Adrenal gland (tissue), 12 donors: Measurements from ENCODE around the gene HBM. TPM values are rescaled to one million over a fixed set of nuclear protein-coding genes. Genes with fewer than 3 reads are reported as not detected.

ENCODE experiments used
- DNase-seq, 7 donors: peaks; one replicate each; pipeline ENCODE4 v3.0.0-alpha.2; 2019 to 2020
- H3K27ac ChIP-seq, 5 donors: fragments of 200-600 bp; sonication (generic) in 4 of 5; 1 replicate in 3 of 5; 2 replicates in 2 of 5; pipeline versions ENCODE4 v1.5.1 to v1.8.0; 2016 to 2020; ENCODE audit warnings: mild to moderate bottlenecking in 1 of 5
- H3K27me3 ChIP-seq: fragments of 200-600 bp; 2 replicates; pipeline ENCODE4 v1.8.0; 2021
- H3K36me3 ChIP-seq, 2 donors: fragments of 200-600 bp; replicated peaks in 1 of 2; 1 replicate in 1 of 2; 2 replicates in 1 of 2; pipeline versions ENCODE4 v1.5.1 to v1.8.0; 2018 to 2022
- H3K4me1 ChIP-seq, 2 donors: fragments of 200-600 bp; replicated peaks in 1 of 2; 1 replicate in 1 of 2; 2 replicates in 1 of 2; pipeline versions ENCODE4 v1.5.1 to v1.8.0; 2018 to 2021
- H3K4me3 ChIP-seq, 4 donors: fragments of 200-600 bp; sonication (generic) in 3 of 4; one replicate each; pipeline ENCODE4 v1.5.1; 2016 to 2018
- H3K9me3 ChIP-seq, 3 donors: fragments of 200-600 bp; sonication (generic) in 1 of 3; replicated peaks in 1 of 3; 1 replicate in 2 of 3; 2 replicates in 1 of 3; pipeline versions ENCODE4 v1.5.1 to v1.8.0; 2016 to 2021
- CTCF ChIP-seq, 6 experiments: fragments of 450-650 bp in 4 of 6; fragments of 200-600 bp in 2 of 6; sonication (generic) in 1 of 6; IDR thresholded peaks; 1 replicate in 5 of 6; 2 replicates in 1 of 6; pipeline versions ENCODE4 v1.5.1 to v1.8.0; 2016 to 2021; ENCODE audit warnings: antibody characterized with exemption in 6 of 6, mild to moderate bottlenecking in 2 of 6, moderate library complexity in 1 of 6
- POLR2A ChIP-seq, 2 donors: fragments of 450-650 bp; IDR thresholded peaks; one replicate each; pipeline ENCODE4 v1.6.1; 2017; ENCODE audit warnings: antibody characterized with exemption in 2 of 2, mild to moderate bottlenecking in 2 of 2, moderate library complexity in 1 of 2
- WGBS, 4 donors: extraction: QIAGEN DNeasy Blood & Tissue Kit in 2 of 4; methylation state at CpG; one replicate each; pipeline versions ENCODE4 v1.1.5 to v1.1.7; 2013 to 2017; 5-methylcytosine and 5-hydroxymethylcytosine counted together
- intact Hi-C, 2 donors: fragments of 100-400 bp; cut with DNase I; formaldehyde crosslinking; loops; one replicate each; pipeline versions ENCODE4 v1.14.1 to v1.15.0; 2022 to 2023
- polyA plus RNA-seq, 3 donors: library from polyadenylated mRNA; stranded (reverse); fragments of 200-250 nt in 2 of 3; fragments of 350-450 nt in 1 of 3; fragmentation: Illumina TruSeq in 1 of 3; extraction: RNeasy Lipid Tissue Mini Kit (QIAGEN cat#74804) in 1 of 3; gene quantifications; one replicate each; pipeline ENCODE4 v1.2.3, GENCODE V29; 2013 to 2014
- total RNA-seq, 9 donors: library from RNA; depleted of rRNA in 4 of 9; stranded (reverse); fragments of >200 nt in 4 of 9; fragments of 120-200 nt in 1 of 9; fragmentation: NEBNext Ultra II Directional in 1 of 9; extraction: Animal tissue kit (Norgen Biotek cat#: 25700) in 1 of 9; gene quantifications; one replicate each; pipeline versions ENCODE4 v1.1.0 to v1.2.4, GENCODE V29; 2013 to 2023
- donor health status: healthy with polysubstance abuse.
- donor health status: Bipolar disorder and iron deficiency.
- donor health status: DM: yes; HTN: yes; CAD: no.
- donor health status: DM: no; HTN: no; CAD: no.
- donor health status: DM: no; HTN: no; CAD: no.
- donor health status: DM: yes; HTN: yes; CAD: no.

Gene HBM
- total and polyA plus RNA-seq, 12 donors, result 0.53 to 30.2 (median 0.61) TPM; not detected in 9

GRCh38 chr16:180681-181564, 15.1 kb downstream of the HBM start:
- Histone ChIP-seq H3K27me3 (peaks cover 41% of the 10 kb centered on the region), H3K4me1 (peaks cover 5 to 17% of the 10 kb centered on the region in 2 donors), H3K4me3 (peak overlapping the region in 1 of 4 donors; percentile 33), H3K9me3 (no peaks in the 10 kb centered on the region), H3K36me3 (no peaks in the 10 kb centered on the region), H3K27ac (no peak overlapping the region)
- WGBS, 4 donors, result 1 to 3% (median 2%) methylated on average over 13 to 89 of the region's 89 CpGs
- intact Hi-C loops, result loop anchor here in 1 of 2 donors (5.0 kb wide), 1 partner anchor 74 kb away; no protein-coding TSS in a partner anchor
- no peak for TF ChIP-seq CTCF (IDR thresholded peaks at IDR 0.05)
- TF ChIP-seq POLR2A (IDR thresholded peaks at IDR 0.05), result peak in 1 of 2 donors; percentile 7
- DNase-seq, result peak in 6 of 7 donors; percentile 22 to 78 (median 65)

- Histone ChIP-seq H3K9me3 (no peaks in the 10 kb centered on the region), H3K27me3 (peaks cover 41% of the 10 kb centered on the region), H3K36me3 (no peaks in the 10 kb centered on the region), H3K4me1 (peaks cover 5 to 17% of the 10 kb centered on the region in 2 donors), H3K27ac (no peak overlapping the region), H3K4me3 (no peak overlapping the region)
- TF ChIP-seq POLR2A (IDR thresholded peaks at IDR 0.05) (no peak), CTCF (IDR thresholded peaks at IDR 0.05) (peak; percentile 81 to 96 (median 90))
- intact Hi-C loops, result loop anchor here in 1 of 2 donors (5.0 kb wide), 1 partner anchor 74 kb away; no protein-coding TSS in a partner anchor
- peak in 3 of 7 donors; percentile 78 to 85 (median 80) for DNase-seq
- 7 to 24% (median 8%) methylated on average over 4 to 22 of the region's 22 CpGs; no CpG with 5 or more reads in 1 of the 4 donors for WGBS, 4 donors
These were observed 15.8 kb downstream of the HBM start for GRCh38 chr16:181565-182021.

GRCh38 chr16:183005-183404, 17.2 kb downstream of the HBM start:
- TF ChIP-seq POLR2A (IDR thresholded peaks at IDR 0.05), result no peak
- no peak for TF ChIP-seq CTCF (IDR thresholded peaks at IDR 0.05)
- Histone ChIP-seq H3K36me3 (peaks cover 0 to 9% of the 10 kb centered on the region in 2 donors), H3K4me1 (peaks cover 5 to 17% of the 10 kb centered on the region in 2 donors), H3K9me3 (no peaks in the 10 kb centered on the region), H3K4me3 (no peak overlapping the region), H3K27me3 (peaks cover 30% of the 10 kb centered on the region), H3K27ac (no peak overlapping the region)
- 64 to 75% (median 70%) methylated on average over 6 to 7 of the region's 7 CpGs for WGBS, 4 donors
- no peak for DNase-seq
- intact Hi-C loops, result loop anchor here in 1 of 2 donors (5.0 kb wide), 1 partner anchor 76 kb away; no protein-coding TSS in a partner anchor

GRCh38 chr16:185213-185612, 19.4 kb downstream of the HBM start:
- 75 to 91% (median 87%) methylated on average over 12 to 13 of the region's 13 CpGs for WGBS, 4 donors
- TF ChIP-seq CTCF (IDR thresholded peaks at IDR 0.05) (no peak), POLR2A (IDR thresholded peaks at IDR 0.05) (no peak)
- intact Hi-C loops, result loop anchor here in 1 of 2 donors (5.0 kb wide), 1 partner anchor 78 kb away; no protein-coding TSS in a partner anchor
- no peak for DNase-seq
- H3K9me3 ChIP-seq, result no peaks in the 10 kb centered on the region
- H3K27ac ChIP-seq, result no peak overlapping the region
- peaks cover 0 to 31% of the 10 kb centered on the region in 2 donors for H3K36me3 ChIP-seq
- no peak overlapping the region for H3K4me3 ChIP-seq
- H3K4me1 ChIP-seq, result peaks cover 5 to 13% of the 10 kb centered on the region in 2 donors
- H3K27me3 ChIP-seq, result peaks cover 8% of the 10 kb centered on the region
